Tibial nerve (tissue), 4 donors: ENCODE data around the gene TMEM95. TPM values are rescaled to one million over a fixed set of nuclear protein-coding genes. Genes with fewer than 3 reads are reported as not detected.
"Not testable (repeated sequence)": the region's sequence is repeated elsewhere in the genome, so short reads cannot be mapped to it uniquely, and the experiment has no call there.

Experiments
- DNase-seq, 2 donors: peaks; one replicate each; pipeline ENCODE4 v3.0.0-alpha.2; 2019; ENCODE audit warnings: low spot score in 2 of 2
- H3K27ac ChIP-seq, 4 donors: fragments of 200-600 bp; sonication (generic) in 3 of 4; one replicate each; pipeline ENCODE4 v1.5.1; 2017 to 2019; ENCODE audit warnings: mild to moderate bottlenecking in 1 of 4
- H3K27me3 ChIP-seq, 2 donors: fragments of 200-600 bp; sonication (generic) in 1 of 2; one replicate each; pipeline versions ENCODE4 v1.5.1 to v1.6.0; 2017 to 2019
- H3K36me3 ChIP-seq, 3 donors: fragments of 200-600 bp; sonication (generic); one replicate each; pipeline ENCODE4 v1.5.1; 2018 to 2019
- H3K4me1 ChIP-seq, 4 donors: fragments of 200-600 bp; sonication (generic) in 3 of 4; one replicate each; pipeline ENCODE4 v1.5.1; 2017 to 2019
- H3K4me3 ChIP-seq, 4 donors: fragments of 200-600 bp; sonication (generic) in 3 of 4; one replicate each; pipeline ENCODE4 v1.5.1; 2017 to 2019; ENCODE audit warnings: mild to moderate bottlenecking in 1 of 4, moderate library complexity in 1 of 4
- H3K9me3 ChIP-seq, 4 donors: fragments of 200-600 bp; sonication (generic) in 3 of 4; one replicate each; pipeline ENCODE4 v1.5.1; 2017 to 2019
- EP300 ChIP-seq, 2 donors: sonication (generic); formaldehyde crosslinking; IDR thresholded peaks; one replicate each; pipeline ENCODE4 v1.6.1; 2017; ENCODE audit warnings: antibody characterized with exemption in 2 of 2, mild to moderate bottlenecking in 1 of 2
- POLR2A ChIP-seq, 2 donors: fragments of 450-650 bp; IDR thresholded peaks; one replicate each; pipeline ENCODE4 v1.6.1; 2017; ENCODE audit warnings: antibody characterized with exemption in 2 of 2, mild to moderate bottlenecking in 2 of 2, moderate library complexity in 2 of 2
- WGBS, 2 donors: methylation state at CpG; one replicate each; pipeline ENCODE4 v1.1.5; 2018; 5-methylcytosine and 5-hydroxymethylcytosine counted together
- total RNA-seq, 4 donors: library from RNA; depleted of rRNA; stranded (reverse); fragments of >200 nt; gene quantifications; one replicate each; pipeline ENCODE4 v1.1.0, GENCODE V29; 2016
- TF ChIP-seq, protein P1 (sequence below), 5 experiments: fragments of 200-600 bp in 3 of 5; fragments of 450-650 bp in 2 of 5; sonication (generic) in 3 of 5; IDR thresholded peaks; one replicate each; pipeline ENCODE4 v1.5.1; 2016 to 2019; ENCODE audit warnings: antibody characterized with exemption in 5 of 5, mild to moderate bottlenecking in 3 of 5, moderate library complexity in 2 of 5

TMEM95 gene
- total RNA-seq, 4 donors from 2014 or later, result not detected

DNA sequence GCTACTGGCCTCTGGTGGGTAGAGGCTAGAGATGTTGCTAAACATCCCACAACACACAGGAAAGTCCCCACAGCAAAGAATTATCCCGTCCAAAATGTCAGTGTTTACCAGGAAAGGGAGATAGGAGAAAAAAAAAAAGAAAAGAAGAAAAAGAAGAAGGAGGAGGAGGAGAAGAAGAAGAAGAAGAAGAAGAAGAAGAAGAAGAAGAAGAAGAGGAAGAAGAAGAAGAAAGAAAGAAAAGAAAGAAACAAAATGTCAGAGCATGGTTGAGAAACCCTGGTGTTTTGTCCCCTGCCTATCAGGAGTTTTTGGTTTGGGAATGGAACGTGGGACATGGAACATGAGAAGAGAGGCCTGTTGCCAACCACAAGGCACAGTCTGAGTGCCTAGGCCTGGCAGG, 2.4 kb downstream of the TMEM95 start:
- Histone ChIP-seq H3K27me3 (no peaks in the 10 kb centered on the region), H3K4me3 (no peak overlapping the region), H3K36me3 (no peaks in the 10 kb centered on the region), H3K27ac (peak overlapping the region; percentile 91 to 100 (median 96)), H3K4me1 (peaks cover 0 to 54% (median 29%) of the 10 kb centered on the region in 4 donors), H3K9me3 (no peaks in the 10 kb centered on the region)
- DNase-seq, result no peak
- WGBS, 2 donors, result 40 to 54% methylated on average over 2 of the region's 2 CpGs
- TF ChIP-seq EP300 (IDR thresholded peaks at IDR 0.05) (no peak), POLR2A (IDR thresholded peaks at IDR 0.05) (no peak)
- TF ChIP-seq, protein P1, sequence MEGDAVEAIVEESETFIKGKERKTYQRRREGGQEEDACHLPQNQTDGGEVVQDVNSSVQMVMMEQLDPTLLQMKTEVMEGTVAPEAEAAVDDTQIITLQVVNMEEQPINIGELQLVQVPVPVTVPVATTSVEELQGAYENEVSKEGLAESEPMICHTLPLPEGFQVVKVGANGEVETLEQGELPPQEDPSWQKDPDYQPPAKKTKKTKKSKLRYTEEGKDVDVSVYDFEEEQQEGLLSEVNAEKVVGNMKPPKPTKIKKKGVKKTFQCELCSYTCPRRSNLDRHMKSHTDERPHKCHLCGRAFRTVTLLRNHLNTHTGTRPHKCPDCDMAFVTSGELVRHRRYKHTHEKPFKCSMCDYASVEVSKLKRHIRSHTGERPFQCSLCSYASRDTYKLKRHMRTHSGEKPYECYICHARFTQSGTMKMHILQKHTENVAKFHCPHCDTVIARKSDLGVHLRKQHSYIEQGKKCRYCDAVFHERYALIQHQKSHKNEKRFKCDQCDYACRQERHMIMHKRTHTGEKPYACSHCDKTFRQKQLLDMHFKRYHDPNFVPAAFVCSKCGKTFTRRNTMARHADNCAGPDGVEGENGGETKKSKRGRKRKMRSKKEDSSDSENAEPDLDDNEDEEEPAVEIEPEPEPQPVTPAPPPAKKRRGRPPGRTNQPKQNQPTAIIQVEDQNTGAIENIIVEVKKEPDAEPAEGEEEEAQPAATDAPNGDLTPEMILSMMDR (IDR thresholded peaks at IDR 0.05), result no peak

GRCh38 chr17:7361906-7362305, 7.0 kb downstream of the TMEM95 start:
- Histone ChIP-seq H3K4me1 (peaks cover 0 to 9% (median 3%) of the 10 kb centered on the region in 4 donors), H3K4me3 (no peak overlapping the region), H3K27me3 (no peaks in the 10 kb centered on the region), H3K9me3 (no peaks in the 10 kb centered on the region), H3K27ac (no peak overlapping the region), H3K36me3 (no peaks in the 10 kb centered on the region)
- no peak for DNase-seq
- WGBS, 2 donors, result 54 to 76% methylated on average over 3 of the region's 3 CpGs
- TF ChIP-seq, protein P1 (IDR thresholded peaks at IDR 0.05), result no peak
- TF ChIP-seq POLR2A (IDR thresholded peaks at IDR 0.05), result no peak
- no peak for TF ChIP-seq EP300 (IDR thresholded peaks at IDR 0.05)

DNA sequence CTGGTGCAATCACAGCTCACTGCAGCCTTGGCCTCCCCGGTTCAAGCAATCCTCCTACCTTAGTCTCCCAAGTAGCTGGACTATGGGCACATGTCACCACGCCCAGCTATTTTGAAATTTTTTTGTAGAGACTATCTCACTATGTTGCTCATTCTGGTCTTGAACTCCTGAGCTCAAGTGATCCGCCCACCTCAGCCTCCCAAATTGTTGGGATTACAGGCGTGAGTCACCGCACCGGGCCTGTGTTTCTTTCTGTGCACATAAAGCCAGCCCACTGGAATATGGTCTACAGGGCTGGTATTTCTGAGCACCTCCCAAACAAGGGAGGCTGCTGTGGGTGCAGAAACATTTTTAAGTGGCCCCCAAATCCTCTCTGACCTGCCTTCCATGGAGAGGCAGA, 8.4 kb downstream of the TMEM95 start:
- H3K4me1 ChIP-seq, result no peaks in the 10 kb centered on the region
- 86 to 90% methylated on average over 6 of the region's 6 CpGs for WGBS, 2 donors
- H3K36me3 ChIP-seq, result no peaks in the 10 kb centered on the region
- no peak overlapping the region for H3K27ac ChIP-seq
- TF ChIP-seq EP300 (IDR thresholded peaks at IDR 0.05), result no peak
- no peak for TF ChIP-seq POLR2A (IDR thresholded peaks at IDR 0.05)
- TF ChIP-seq, protein P1 (IDR thresholded peaks at IDR 0.05), result no peak
- no peaks in the 10 kb centered on the region for H3K9me3 ChIP-seq
- DNase-seq, result no peak
- no peak overlapping the region for H3K4me3 ChIP-seq
- H3K27me3 ChIP-seq, result no peaks in the 10 kb centered on the region

- WGBS, 2 donors, result 92 to 93% methylated on average over 6 to 7 of the region's 7 CpGs
- H3K27ac ChIP-seq, H3K4me3 ChIP-seq, H3K9me3 ChIP-seq, DNase-seq, H3K27me3 ChIP-seq, H3K4me1 ChIP-seq, H3K36me3 ChIP-seq: not testable (repeated sequence)
Measured at GRCh38 chr17:7365963-7366362, 11.0 kb downstream of the TMEM95 start.

DNA sequence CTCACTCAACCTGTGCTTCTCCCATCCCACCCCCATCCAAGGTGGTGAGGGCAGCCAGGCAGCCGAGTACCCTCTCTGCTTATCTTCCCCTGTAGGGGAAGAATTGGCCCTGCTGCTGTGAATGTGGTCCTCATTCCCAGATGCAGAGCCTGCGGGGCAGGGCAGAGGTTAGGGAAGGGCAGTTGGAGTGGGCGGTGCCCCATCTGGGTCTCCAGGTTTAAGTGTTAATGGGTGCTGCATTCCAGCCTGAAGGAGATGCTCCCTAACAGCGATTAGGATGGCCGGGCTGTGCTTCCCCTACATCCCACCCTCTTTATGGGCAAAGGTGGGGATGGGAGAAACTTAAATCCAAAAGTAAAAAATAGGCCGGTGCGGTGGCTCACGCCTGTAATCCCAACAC, 12.1 kb downstream of the TMEM95 start:
- DNase-seq, result no peak
- Histone ChIP-seq H3K27ac (no peak overlapping the region), H3K4me3 (no peak overlapping the region), H3K4me1 (no peaks in the 10 kb centered on the region), H3K9me3 (no peaks in the 10 kb centered on the region), H3K27me3 (no peaks in the 10 kb centered on the region), H3K36me3 (no peaks in the 10 kb centered on the region)
- 70 to 83% methylated on average over 8 of the region's 8 CpGs for WGBS, 2 donors
- no peak for TF ChIP-seq POLR2A (IDR thresholded peaks at IDR 0.05)

DNA sequence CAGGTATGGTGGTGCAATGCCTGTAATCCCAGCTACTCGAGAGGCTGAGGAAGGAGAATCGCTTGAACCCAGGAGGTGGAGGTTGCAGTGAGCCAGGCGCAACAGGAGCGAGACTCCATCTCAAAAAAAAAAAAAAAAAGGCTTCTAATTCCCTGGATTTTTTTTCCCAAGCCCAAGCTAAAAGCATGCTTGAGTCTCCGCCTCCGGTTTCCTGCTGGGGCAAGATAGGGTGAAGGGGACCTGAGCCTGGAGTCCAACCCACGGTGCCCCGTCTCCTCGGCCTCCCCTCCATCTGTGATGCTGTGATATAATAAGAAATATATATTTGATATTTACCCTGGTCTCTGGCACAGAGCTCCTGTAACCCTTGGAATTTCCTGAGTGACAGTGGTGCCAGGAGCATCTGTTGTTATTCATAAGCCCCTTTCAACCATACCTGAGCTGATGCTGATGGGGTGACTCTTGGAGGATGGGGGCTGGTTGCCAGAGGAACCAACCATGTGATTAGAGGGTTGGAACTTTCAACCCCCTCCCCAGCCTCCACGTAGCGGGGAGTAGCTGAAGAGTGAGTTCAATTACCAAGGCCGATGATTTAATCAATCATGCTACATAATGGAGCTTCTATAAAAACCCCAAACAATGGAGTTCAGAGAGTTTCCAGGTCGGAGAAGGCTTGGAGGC, 13.1 kb downstream of the TMEM95 start:
- no peaks in the 10 kb centered on the region for H3K9me3 ChIP-seq
- TF ChIP-seq EP300 (IDR thresholded peaks at IDR 0.05) (no peak), POLR2A (IDR thresholded peaks at IDR 0.05) (no peak)
- TF ChIP-seq, protein P1 (IDR thresholded peaks at IDR 0.05), result no peak
- H3K27ac ChIP-seq, result no peak overlapping the region
- no peak for DNase-seq
- no peaks in the 10 kb centered on the region for H3K36me3 ChIP-seq
- no peaks in the 10 kb centered on the region for H3K4me1 ChIP-seq
- no peak overlapping the region for H3K4me3 ChIP-seq
- no peaks in the 10 kb centered on the region for H3K27me3 ChIP-seq
- WGBS, 2 donors, result 61 to 65% methylated on average over 13 of the region's 13 CpGs

DNA sequence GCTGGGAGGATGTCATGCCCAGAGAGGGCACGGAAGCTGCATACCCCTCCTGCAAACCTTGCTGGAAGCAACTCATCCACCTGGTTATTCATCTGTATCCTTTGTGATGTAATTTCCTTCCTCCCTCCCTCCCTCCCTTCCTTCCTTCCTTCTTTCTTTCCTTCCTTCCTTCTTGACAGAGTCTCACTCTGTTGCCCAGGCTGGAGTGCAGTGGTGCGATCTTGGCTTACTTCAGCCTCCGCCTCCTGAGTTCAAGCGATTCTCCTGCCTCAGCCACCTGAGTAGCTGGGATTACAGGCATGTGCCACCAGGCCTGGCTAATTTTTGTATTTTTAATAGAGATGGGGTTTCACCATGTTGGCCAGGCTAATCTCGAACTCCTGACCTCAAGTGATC, 13.6 kb downstream of the TMEM95 start:
- 86 to 87% methylated on average over 5 of the region's 5 CpGs for WGBS, 2 donors
- H3K9me3 ChIP-seq, H3K27ac ChIP-seq, H3K27me3 ChIP-seq, DNase-seq, H3K4me1 ChIP-seq, H3K36me3 ChIP-seq, H3K4me3 ChIP-seq: not testable (repeated sequence)
